SK-N-SH (cell line): Measurements from ENCODE around the gene MLLT1. TPM values are rescaled to one million over a fixed set of nuclear protein-coding genes. Genes with fewer than 3 reads are reported as not detected.

Experiments
- CTCF ChIA-PET: fragments of 300-600, 350-600 bp; formaldehyde crosslinking; extraction: SDS; loops from one replicate; lab custom pipeline; 2021; lab: Yijun Ruan, JAX
- POLR2A ChIA-PET: fragments of 350-600 bp; sonication (Branson Sonifier 250); formaldehyde crosslinking; extraction: SDS; loops from one replicate; lab custom pipeline; 2020; ENCODE audit warnings: antibody characterized with exemption, inconsistent platforms; lab: Yijun Ruan, JAX
- DNase-seq: peaks from one replicate; pipeline ENCODE4 v3.0.0; 2012
- H2AFZ ChIP-seq: fragments of 200-600 bp; sonication (generic); 2 replicates; pipeline ENCODE4 v1.8.1; 2016; ENCODE audit warnings: antibody characterized with exemption, mild to moderate bottlenecking, low read depth
- H3F3A ChIP-seq: fragments of 200-600 bp; sonication (generic); replicated peaks from 2 replicates; pipeline ENCODE3; 2016; ENCODE audit warnings: antibody characterized with exemption, mild to moderate bottlenecking; ENCODE audit not compliant: insufficient read depth
- H3K27ac ChIP-seq, 2 experiments: fragments of 200-500 bp in 1 of 2; fragments of 200-600 bp in 1 of 2; sonication (Bioruptor generic) in 1 of 2; sonication (generic), shearing (Covaris generic) in 1 of 2; 2 replicates each; pipeline versions ENCODE4 v1.5.1 to v1.6.1; 2014 to 2016; ENCODE audit warnings: low read depth in 2 of 2, inconsistent platforms in 1 of 2, low read length in 1 of 2, mild to moderate bottlenecking in 1 of 2, mixed read lengths in 1 of 2
- H3K27me3 ChIP-seq: fragments of 200-600 bp; sonication (generic), shearing (Covaris generic); 2 replicates; pipeline ENCODE4 v1.6.1; 2016; ENCODE audit warnings: mixed run types; ENCODE audit not compliant: insufficient read depth
- H3K36me3 ChIP-seq, 2 experiments: fragments of 200-500 bp in 1 of 2; fragments of 200-600 bp in 1 of 2; sonication (Bioruptor generic) in 1 of 2; sonication (generic) in 1 of 2; replicated peaks in 1 of 2; 2 replicates each; pipeline versions ENCODE3 to v1.5.1; 2014 to 2016; ENCODE audit warnings: low read length in 1 of 2, mild to moderate bottlenecking in 1 of 2; ENCODE audit not compliant: insufficient read depth in 2 of 2, control insufficient read depth in 1 of 2
- H3K4me1 ChIP-seq, 2 experiments: fragments of 200-500 bp in 1 of 2; fragments of 200-600 bp in 1 of 2; sonication (Bioruptor generic) in 1 of 2; sonication (generic), shearing (Covaris generic) in 1 of 2; 2 replicates each; pipeline versions ENCODE4 v1.5.1 to v1.6.1; 2014 to 2016; ENCODE audit warnings: low read depth in 1 of 2, low read length in 1 of 2, mixed run types in 1 of 2; ENCODE audit not compliant: insufficient read depth in 2 of 2, control insufficient read depth in 1 of 2
- H3K4me2 ChIP-seq: fragments of 200-600 bp; sonication (generic), shearing (Covaris generic); 2 replicates; pipeline ENCODE4 v1.6.1; 2017; ENCODE audit warnings: mixed run types
- H3K4me3 ChIP-seq, 2 experiments: fragments of 200-500 bp in 1 of 2; fragments of 200-600 bp in 1 of 2; sonication (Bioruptor generic) in 1 of 2; sonication (generic), shearing (Covaris generic) in 1 of 2; 2 replicates each; pipeline versions ENCODE4 v1.5.1 to v1.8.1; 2014 to 2016; ENCODE audit warnings: low read depth in 2 of 2, inconsistent platforms in 1 of 2, low read length in 1 of 2, mild to moderate bottlenecking in 1 of 2, mixed read lengths in 1 of 2, moderate library complexity in 1 of 2
- H3K79me2 ChIP-seq: fragments of 200-600 bp; sonication (generic); 2 replicates; pipeline ENCODE4 v1.8.1; 2017; ENCODE audit warnings: mild to moderate bottlenecking; ENCODE audit not compliant: insufficient read depth
- H3K9ac ChIP-seq: fragments of 200-600 bp; sonication (generic); 2 replicates; pipeline ENCODE4 v1.6.1; 2017; ENCODE audit warnings: mixed run types
- H3K9me2 ChIP-seq: fragments of 200-600 bp; sonication (generic); 2 replicates; pipeline ENCODE4 v1.6.1; 2017; ENCODE audit warnings: mixed run types
- H3K9me3 ChIP-seq: fragments of 200-600 bp; sonication (generic); 2 replicates; pipeline ENCODE4 v1.6.1; 2017; ENCODE audit warnings: mixed run types, mild to moderate bottlenecking, moderate library complexity
- H4K20me1 ChIP-seq: fragments of 200-600 bp; sonication (generic); 2 replicates; pipeline ENCODE4 v1.6.1; 2017; ENCODE audit warnings: mild to moderate bottlenecking, mixed run types; ENCODE audit not compliant: insufficient read depth
- EP300 ChIP-seq, 2 experiments: IDR thresholded peaks; 2 replicates each; pipeline versions ENCODE4 v1.4.0 to v1.6.1; 2012; ENCODE audit warnings: borderline replicate concordance in 1 of 2, low read depth in 1 of 2, low read length in 1 of 2
- EZH2phosphoT487 ChIP-seq: fragments of 200-600 bp; sonication (generic); IDR thresholded peaks from 2 replicates; pipeline ENCODE4 v1.6.1; 2017; ENCODE audit warnings: low read depth, mixed run types, mild to moderate bottlenecking, antibody characterized with exemption, moderate library complexity, borderline replicate concordance
- FOXJ3 ChIP-seq: sonication (generic); formaldehyde crosslinking; IDR thresholded peaks from 2 replicates; pipeline ENCODE4 v1.5.1; 2020; ENCODE audit warnings: mild to moderate bottlenecking, missing genetic modification reagents
- IRF3 ChIP-seq: fragments of 150-350 bp; IDR thresholded peaks from 2 replicates; pipeline ENCODE4 v1.6.1; 2016; ENCODE audit warnings: mild to moderate bottlenecking, low read depth, low read length
- MAX ChIP-seq: IDR thresholded peaks from 2 replicates; pipeline ENCODE4 v1.4.0; 2012; ENCODE audit warnings: low read depth
- MXI1 ChIP-seq: IDR thresholded peaks from 2 replicates; pipeline ENCODE4 v1.6.1; 2012; ENCODE audit warnings: mild to moderate bottlenecking, low read depth, low read length, improper control_type of control experiment
- PBX3 ChIP-seq: IDR thresholded peaks from 2 replicates; pipeline ENCODE4; 2012
- REST ChIP-seq: IDR thresholded peaks from 2 replicates; pipeline ENCODE4 v1.6.1; 2012; ENCODE audit warnings: mild to moderate bottlenecking, low read depth, low read length, moderate library complexity
- RXRA ChIP-seq: IDR thresholded peaks from 2 replicates; pipeline ENCODE4 v1.4.0; 2012; ENCODE audit warnings: low read depth, mild to moderate bottlenecking, borderline replicate concordance
- USF2 ChIP-seq: fragments of 150-350 bp; IDR thresholded peaks from 2 replicates; pipeline ENCODE4 v1.6.1; 2017; ENCODE audit warnings: antibody characterized with exemption, low read length, low read depth, borderline replicate concordance
- WGBS: methylation state at CpG from one replicate; pipeline ENCODE4 v1.1.6; 2017; ENCODE audit warnings: low lambda C conversion rate; 5-methylcytosine and 5-hydroxymethylcytosine counted together
- polyA plus RNA-seq, 3 experiments: library from polyadenylated mRNA; depleted of rRNA; stranded (reverse); fragments of >200 nt; gene quantifications; 2 replicates each; pipeline ENCODE4 v1.2.3, GENCODE V29; 2012

The MLLT1 gene
- polyA plus RNA-seq, 1 of the 3 experiments (the other 2 are of a cell fraction) = 19.0 TPM

- Histone ChIP-seq H3K9ac (no peak overlapping the region), H3K79me2 (peaks cover 90% of the 10 kb centered on the region), H3K4me1 (peaks cover 44 to 83% of the 10 kb centered on the region in 2 experiments), H3K4me2 (peak overlapping the region; percentile 82), H3K27ac (peak overlapping the region; percentile 82 to 99; a peak in 3 of 4 replicates), H4K20me1 (peaks cover 78% of the 10 kb centered on the region), H3K36me3 (peaks cover 5 to 27% of the 10 kb centered on the region in 2 experiments), H2AFZ (no peak overlapping the region), H3K27me3 (no peaks in the 10 kb centered on the region), H3F3A (peaks cover 14% of the 10 kb centered on the region), H3K9me3 (no peaks in the 10 kb centered on the region), H3K9me2 (no peaks in the 10 kb centered on the region), H3K4me3 (peak overlapping the region; percentile 9 to 18; a peak in 1 of 4 replicates)
- no peak for TF ChIP-seq EZH2phosphoT487
- no peak for TF ChIP-seq EP300 (IDR thresholded peaks at IDR 0.05; ENCODE audit: borderline replicate concordance in 1 of 2, low read depth in 1 of 2, low read length in 1 of 2)
- TF ChIP-seq IRF3 = no peak
- TF ChIP-seq USF2 = no peak
- no peak for TF ChIP-seq RXRA
- peak; percentile 78 for TF ChIP-seq REST
- 45% methylated on average over 9 of the region's 11 CpGs for WGBS
- peak; percentile 66 for DNase-seq
- ChIA-PET POLR2A (interaction anchor here (0.8 kb wide), 1 partner anchor 39 kb away, joined by 4 read pairs; no protein-coding TSS in a partner anchor), CTCF (interaction anchor here (0.8 to 3.8 kb wide), 14 partner anchors 12 to 228 kb away, joined by 3 to 52 read pairs (median 4); no protein-coding TSS in a partner anchor)
These were observed 7.4 kb downstream of the MLLT1 start for GRCh38 chr19:6272411-6272791.

GRCh38 chr19:6271721-6272410 lies 7.9 kb downstream of the MLLT1 start:
- H4K20me1 ChIP-seq = peaks cover 73% of the 10 kb centered on the region
- peaks cover 41 to 78% of the 10 kb centered on the region in 2 experiments for H3K4me1 ChIP-seq
- H3K27ac ChIP-seq = peak overlapping the region; percentile 82 to 99
- H3F3A ChIP-seq = peaks cover 14% of the 10 kb centered on the region
- peak overlapping the region; percentile 82 for H3K4me2 ChIP-seq
- H2AFZ ChIP-seq = no peak overlapping the region
- no peaks in the 10 kb centered on the region for H3K27me3 ChIP-seq
- no peaks in the 10 kb centered on the region for H3K9me2 ChIP-seq
- no peak overlapping the region for H3K9ac ChIP-seq
- 28% methylated on average over 34 of the region's 35 CpGs for WGBS
- POLR2A ChIA-PET = interaction anchor here (0.8 kb wide), 1 partner anchor 38 kb away, joined by 4 read pairs; no protein-coding TSS in a partner anchor
- CTCF ChIA-PET = interaction anchor here (0.8 to 3.8 kb wide), 22 partner anchors 11 to 227 kb away, joined by 3 to 52 read pairs (median 4); no protein-coding TSS in a partner anchor
- H3K36me3 ChIP-seq = peaks cover 5 to 23% of the 10 kb centered on the region in 2 experiments
- H3K79me2 ChIP-seq = peaks cover 90% of the 10 kb centered on the region
- H3K9me3 ChIP-seq = no peaks in the 10 kb centered on the region
- H3K4me3 ChIP-seq = peak overlapping the region; percentile 9 to 18; a peak in 1 of 4 replicates
- peak; percentile 87 for DNase-seq
- no peak for TF ChIP-seq FOXJ3 (CRISPR knock-in tag)
- TF ChIP-seq REST = no peak
- TF ChIP-seq MAX = peak; percentile 61; the same call in 1 of the 2 replicates
- no peak for TF ChIP-seq PBX3
- peak; percentile 98 for TF ChIP-seq MXI1
